ENCODE results near the gene FRAS1.

Gene FRAS1

DNA sequence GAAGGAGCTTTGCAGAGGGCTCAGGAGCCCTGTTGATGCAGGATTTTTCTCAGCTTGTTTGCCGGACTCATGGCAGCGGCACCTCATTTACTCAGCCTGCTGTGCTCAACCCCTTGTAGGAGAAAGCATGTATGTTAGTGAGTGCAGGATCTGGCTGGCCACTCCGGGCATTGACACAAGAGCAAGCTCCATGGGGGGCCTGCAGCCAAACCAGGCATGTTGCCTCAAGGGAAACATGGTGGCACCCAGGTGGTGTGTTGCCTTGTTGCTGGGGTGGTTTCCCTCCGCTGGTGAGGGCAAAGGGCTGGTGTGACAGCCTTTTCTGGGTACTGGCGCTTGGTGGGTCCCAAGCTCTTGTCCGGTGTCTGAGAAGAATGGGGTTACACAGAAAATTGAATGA, 305.2 kb downstream of the FRAS1 start:
- no peak overlapping the region for H3K9ac ChIP-seq (ENCODE audit: low read length in 2 of 2)
- H3K9me3 ChIP-seq (ENCODE audit: control insufficient read depth in 2 of 2, low read length in 2 of 2), result no peaks in the 10 kb centered on the region

DNA sequence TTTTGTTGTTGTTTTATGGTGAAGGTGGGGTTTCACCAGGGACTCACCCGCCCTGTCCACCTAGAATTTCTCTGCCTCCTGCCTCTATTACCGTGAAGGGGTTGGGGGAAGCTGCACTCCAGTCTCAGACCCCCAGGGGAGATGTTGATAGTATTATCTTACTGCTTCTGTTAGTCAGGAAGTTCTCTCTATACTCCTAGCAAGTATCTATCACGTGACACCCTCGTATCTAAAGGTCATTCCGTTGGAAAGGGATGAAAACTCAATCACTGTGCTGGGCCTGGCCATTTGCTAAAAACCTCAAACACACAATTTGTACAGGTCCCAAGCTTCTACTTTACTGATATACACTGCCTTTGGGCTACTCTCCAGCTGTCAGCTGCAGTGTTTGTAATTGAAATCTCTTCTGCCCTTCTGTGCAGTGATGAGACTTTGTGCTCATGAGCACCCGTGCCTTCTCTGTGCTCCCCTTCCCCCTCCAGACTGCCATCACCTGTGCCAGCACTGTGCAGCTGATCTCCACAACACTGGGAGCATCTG, 306.0 kb downstream of the FRAS1 start:
- Histone ChIP-seq H3K27me3 (ENCODE audit: control insufficient read depth in 1 of 2, insufficient read depth in 2 of 2, low read length in 2 of 2) (no peaks in the 10 kb centered on the region), H3K27ac (ENCODE audit: low read length) (no peak overlapping the region), H3K4me3 (ENCODE audit: low read length in 2 of 2) (no peak overlapping the region), H3K9ac (ENCODE audit: low read length in 2 of 2) (no peak overlapping the region), H3K4me1 (ENCODE audit: control insufficient read depth, insufficient read depth, low read length) (no peaks in the 10 kb centered on the region), H3K9me3 (ENCODE audit: control insufficient read depth in 2 of 2, low read length in 2 of 2) (no peaks in the 10 kb centered on the region), H3K36me3 (ENCODE audit: control insufficient read depth in 2 of 2, insufficient read depth in 2 of 2, low read length in 2 of 2) (peaks cover 0 to 2% of the 10 kb centered on the region in 2 donors)

More for the DNA sequence above, 305.2 kb downstream of the FRAS1 start:
- Histone ChIP-seq H3K27me3 (ENCODE audit: control insufficient read depth in 1 of 2, insufficient read depth in 2 of 2, low read length in 2 of 2) (no peaks in the 10 kb centered on the region), H3K4me3 (ENCODE audit: low read length in 2 of 2) (no peak overlapping the region), H3K4me1 (ENCODE audit: control insufficient read depth, insufficient read depth, low read length) (no peaks in the 10 kb centered on the region), H3K36me3 (ENCODE audit: control insufficient read depth in 2 of 2, insufficient read depth in 2 of 2, low read length in 2 of 2) (peaks cover 0 to 2% of the 10 kb centered on the region in 2 donors), H3K27ac (ENCODE audit: low read length) (no peak overlapping the region)

DNA sequence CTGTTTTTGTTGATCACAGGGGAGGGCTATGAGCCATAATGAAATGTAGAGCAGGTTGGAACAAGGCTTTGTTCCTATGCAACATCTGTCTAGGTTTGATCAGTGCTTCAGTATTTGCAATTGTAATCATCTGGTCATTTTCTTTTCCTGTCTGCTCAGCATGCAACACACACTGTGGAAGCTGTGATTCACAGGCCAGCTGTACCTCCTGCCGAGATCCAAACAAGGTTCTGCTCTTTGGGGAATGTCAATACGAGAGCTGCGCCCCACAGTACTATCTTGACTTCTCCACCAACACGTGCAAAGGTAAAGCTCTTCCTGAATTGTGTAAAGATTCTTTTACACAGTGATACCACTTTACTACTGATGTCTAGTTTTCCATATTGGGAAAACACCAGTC, 312.6 kb downstream of the FRAS1 start:
- Histone ChIP-seq H3K9me3 (ENCODE audit: control insufficient read depth in 2 of 2, low read length in 2 of 2) (no peaks in the 10 kb centered on the region), H3K4me3 (ENCODE audit: low read length in 2 of 2) (no peak overlapping the region), H3K27me3 (ENCODE audit: control insufficient read depth in 1 of 2, insufficient read depth in 2 of 2, low read length in 2 of 2) (no peaks in the 10 kb centered on the region), H3K4me1 (ENCODE audit: control insufficient read depth, insufficient read depth, low read length) (no peaks in the 10 kb centered on the region), H3K9ac (ENCODE audit: low read length in 2 of 2) (no peak overlapping the region), H3K36me3 (ENCODE audit: control insufficient read depth in 2 of 2, insufficient read depth in 2 of 2, low read length in 2 of 2) (peaks cover 0 to 2% of the 10 kb centered on the region in 2 donors), H3K27ac (ENCODE audit: low read length) (no peak overlapping the region)

DNA sequence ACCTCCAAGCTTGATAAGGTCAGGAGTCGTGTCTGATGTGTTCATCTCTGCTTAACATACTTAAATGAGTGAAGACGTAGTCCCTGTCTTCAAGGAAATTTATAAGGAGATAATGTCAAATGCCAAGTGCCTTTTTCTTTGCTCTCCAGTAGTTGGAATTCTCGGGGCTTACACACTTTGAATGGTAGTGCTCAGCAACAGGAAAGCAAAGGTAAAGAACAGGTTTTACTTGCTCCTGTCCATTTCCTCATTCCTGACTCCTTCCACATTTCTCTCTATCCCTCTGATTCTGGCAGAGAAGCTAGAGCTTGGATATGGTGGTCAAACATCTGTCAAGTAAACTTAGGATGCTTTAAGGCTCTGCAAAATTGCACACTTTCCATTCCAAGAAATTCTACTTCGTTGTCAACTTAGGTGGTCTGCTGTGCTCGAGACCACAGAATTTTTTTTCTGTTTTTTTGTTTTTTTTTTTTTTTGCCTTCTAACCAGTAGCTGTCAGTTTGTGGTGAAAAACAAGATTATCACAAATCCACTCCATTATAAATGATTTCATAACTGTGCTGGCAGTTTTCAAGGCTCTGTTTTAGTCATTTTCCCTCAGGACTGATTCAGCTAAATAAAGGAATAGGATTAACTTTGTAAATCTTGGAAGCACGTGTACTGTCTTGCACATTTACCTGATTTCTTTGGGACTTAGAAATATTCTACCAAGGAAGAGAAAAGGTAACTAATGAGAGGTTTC, 313.7 kb downstream of the FRAS1 start:
- peaks cover 0 to 2% of the 10 kb centered on the region in 2 donors for H3K36me3 ChIP-seq (ENCODE audit: control insufficient read depth in 2 of 2, insufficient read depth in 2 of 2, low read length in 2 of 2)
- no peaks in the 10 kb centered on the region for H3K4me1 ChIP-seq (ENCODE audit: control insufficient read depth, insufficient read depth, low read length)
- no peak overlapping the region for H3K9ac ChIP-seq (ENCODE audit: low read length in 2 of 2)
- no peaks in the 10 kb centered on the region for H3K9me3 ChIP-seq (ENCODE audit: control insufficient read depth in 2 of 2, low read length in 2 of 2)
- H3K4me3 ChIP-seq (ENCODE audit: low read length in 2 of 2), result no peak overlapping the region
- H3K27ac ChIP-seq (ENCODE audit: low read length), result no peak overlapping the region
- H3K27me3 ChIP-seq (ENCODE audit: control insufficient read depth in 1 of 2, insufficient read depth in 2 of 2, low read length in 2 of 2), result no peaks in the 10 kb centered on the region

DNA sequence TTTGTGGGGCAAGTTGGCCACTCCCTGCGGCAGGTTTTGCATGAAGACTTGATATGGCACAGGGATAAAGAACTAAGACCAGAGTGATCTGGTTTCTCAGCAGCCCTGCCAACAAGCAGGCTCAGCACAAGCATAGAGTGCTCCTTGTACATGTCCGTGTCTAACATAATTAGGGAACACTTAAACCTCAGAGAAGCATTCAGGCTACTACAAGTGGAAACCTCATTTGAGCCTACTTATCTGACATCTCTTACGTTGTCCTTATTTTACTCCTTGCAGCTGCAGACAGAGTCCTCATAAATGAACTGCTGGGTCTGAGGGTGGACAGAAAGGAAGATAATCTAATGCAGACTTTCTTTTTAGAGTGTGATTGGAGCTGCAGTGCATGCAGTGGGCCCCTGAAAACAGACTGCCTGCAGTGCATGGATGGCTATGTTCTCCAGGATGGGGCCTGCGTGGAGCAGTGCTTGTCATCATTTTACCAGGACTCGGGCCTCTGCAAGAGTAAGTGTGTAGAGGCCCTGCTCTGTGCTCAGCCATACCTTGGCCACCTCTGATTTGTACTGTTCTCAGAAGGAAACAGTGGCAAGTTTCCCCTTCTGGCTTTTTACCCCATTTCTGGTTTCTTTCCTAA, 315.3 kb downstream of the FRAS1 start:
- H3K27me3 ChIP-seq (ENCODE audit: control insufficient read depth in 1 of 2, insufficient read depth in 2 of 2, low read length in 2 of 2), result no peaks in the 10 kb centered on the region
- no peaks in the 10 kb centered on the region for H3K36me3 ChIP-seq (ENCODE audit: control insufficient read depth in 2 of 2, insufficient read depth in 2 of 2, low read length in 2 of 2)
- no peaks in the 10 kb centered on the region for H3K4me1 ChIP-seq (ENCODE audit: control insufficient read depth, insufficient read depth, low read length)
- H3K27ac ChIP-seq (ENCODE audit: low read length), result no peak overlapping the region
- no peak overlapping the region for H3K9ac ChIP-seq (ENCODE audit: low read length in 2 of 2)
- no peaks in the 10 kb centered on the region for H3K9me3 ChIP-seq (ENCODE audit: control insufficient read depth in 2 of 2, low read length in 2 of 2)
- no peak overlapping the region for H3K4me3 ChIP-seq (ENCODE audit: low read length in 2 of 2)

DNA sequence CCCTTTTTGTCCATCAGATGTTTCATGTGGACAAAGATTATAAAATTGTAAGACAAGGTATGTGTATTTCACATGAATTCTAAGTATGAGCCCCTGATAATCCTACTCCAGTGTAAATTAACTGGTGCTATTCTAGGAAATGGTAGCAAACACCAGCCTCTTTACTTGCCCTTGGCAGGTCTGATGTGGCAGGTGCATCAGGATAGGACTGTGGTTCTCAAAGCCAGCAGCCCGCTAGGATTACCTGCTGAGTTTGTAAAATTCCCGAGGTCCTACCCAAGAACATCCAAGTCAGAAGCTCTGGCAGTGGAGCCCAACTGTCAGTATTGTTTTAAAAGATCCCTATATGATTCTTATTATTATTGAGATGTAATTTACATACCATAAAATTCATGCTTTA, 320.4 kb downstream of the FRAS1 start:
- Histone ChIP-seq H3K4me3 (ENCODE audit: low read length in 2 of 2) (no peak overlapping the region), H3K4me1 (ENCODE audit: control insufficient read depth, insufficient read depth, low read length) (no peaks in the 10 kb centered on the region), H3K36me3 (ENCODE audit: control insufficient read depth in 2 of 2, insufficient read depth in 2 of 2, low read length in 2 of 2) (no peaks in the 10 kb centered on the region), H3K9ac (ENCODE audit: low read length in 2 of 2) (no peak overlapping the region), H3K27ac (ENCODE audit: low read length) (no peak overlapping the region), H3K9me3 (ENCODE audit: control insufficient read depth in 2 of 2, low read length in 2 of 2) (no peaks in the 10 kb centered on the region), H3K27me3 (ENCODE audit: control insufficient read depth in 1 of 2, insufficient read depth in 2 of 2, low read length in 2 of 2) (no peaks in the 10 kb centered on the region)

DNA sequence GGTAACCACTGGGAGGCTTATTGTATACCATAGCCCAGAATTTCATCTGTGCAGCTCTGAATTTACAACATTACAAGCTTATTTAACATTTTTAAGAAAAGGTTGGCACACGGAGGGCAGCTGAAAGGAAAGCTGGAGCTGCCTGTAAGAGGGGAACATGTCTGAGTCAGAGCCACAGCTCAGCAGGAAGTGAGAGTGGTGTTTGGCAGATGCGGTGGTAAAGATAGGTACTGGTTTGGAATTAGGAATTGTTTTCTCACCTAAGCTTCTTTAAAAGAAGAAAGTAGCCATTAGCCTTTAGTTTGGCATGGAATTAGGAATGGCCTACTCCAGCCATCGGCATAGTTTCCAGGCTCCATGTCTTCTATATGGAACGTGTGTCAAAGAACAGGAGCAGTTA, 321.9 kb downstream of the FRAS1 start:
- Histone ChIP-seq H3K9me3 (ENCODE audit: control insufficient read depth in 2 of 2, low read length in 2 of 2) (no peaks in the 10 kb centered on the region), H3K4me3 (ENCODE audit: low read length in 2 of 2) (no peak overlapping the region), H3K27me3 (ENCODE audit: control insufficient read depth in 1 of 2, insufficient read depth in 2 of 2, low read length in 2 of 2) (no peaks in the 10 kb centered on the region), H3K4me1 (ENCODE audit: control insufficient read depth, insufficient read depth, low read length) (no peaks in the 10 kb centered on the region), H3K27ac (ENCODE audit: low read length) (no peak overlapping the region), H3K9ac (ENCODE audit: low read length in 2 of 2) (no peak overlapping the region), H3K36me3 (ENCODE audit: control insufficient read depth in 2 of 2, insufficient read depth in 2 of 2, low read length in 2 of 2) (no peaks in the 10 kb centered on the region)

DNA sequence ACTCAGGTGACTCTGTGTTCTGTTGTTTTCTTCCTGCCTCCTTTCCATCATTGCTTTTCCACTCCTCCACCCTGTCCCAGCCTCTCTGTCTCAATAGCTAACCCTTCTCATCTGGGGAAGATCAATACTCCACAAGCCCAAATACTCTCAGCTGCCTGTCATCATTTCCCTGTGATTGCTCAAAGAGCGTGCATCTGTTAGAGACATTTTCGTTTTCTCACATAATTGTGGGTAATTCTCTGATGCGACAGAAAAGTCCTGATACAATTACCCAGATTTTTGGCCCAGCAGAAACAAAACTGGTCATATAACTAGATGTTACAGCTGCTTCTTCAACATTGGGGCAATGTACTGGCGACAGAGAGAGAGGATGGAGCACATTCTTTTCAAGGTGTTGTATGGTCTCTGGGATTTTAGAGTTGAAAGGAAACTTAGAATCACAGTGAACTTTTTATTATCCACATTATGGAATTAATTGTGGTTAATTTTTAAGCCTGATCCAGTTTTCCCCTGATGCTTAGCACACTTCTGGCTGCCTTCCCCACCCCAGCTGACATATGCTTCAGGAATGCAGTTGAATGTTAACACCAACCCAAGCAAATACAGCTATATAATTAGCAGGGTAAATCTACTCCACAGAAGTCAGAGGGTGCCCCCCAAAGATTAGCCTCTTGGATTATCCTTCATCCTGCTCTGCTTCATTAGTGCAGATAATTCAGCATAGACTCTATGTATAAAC, 323.0 kb downstream of the FRAS1 start:
- H3K27me3 ChIP-seq (ENCODE audit: control insufficient read depth in 1 of 2, insufficient read depth in 2 of 2, low read length in 2 of 2), result no peaks in the 10 kb centered on the region
- no peaks in the 10 kb centered on the region for H3K36me3 ChIP-seq (ENCODE audit: control insufficient read depth in 2 of 2, insufficient read depth in 2 of 2, low read length in 2 of 2)
- H3K9me3 ChIP-seq (ENCODE audit: control insufficient read depth in 2 of 2, low read length in 2 of 2), result no peaks in the 10 kb centered on the region
- no peaks in the 10 kb centered on the region for H3K4me1 ChIP-seq (ENCODE audit: control insufficient read depth, insufficient read depth, low read length)
- no peak overlapping the region for H3K27ac ChIP-seq (ENCODE audit: low read length)
- no peak overlapping the region for H3K9ac ChIP-seq (ENCODE audit: low read length in 2 of 2)
- no peak overlapping the region for H3K4me3 ChIP-seq (ENCODE audit: low read length in 2 of 2)

DNA sequence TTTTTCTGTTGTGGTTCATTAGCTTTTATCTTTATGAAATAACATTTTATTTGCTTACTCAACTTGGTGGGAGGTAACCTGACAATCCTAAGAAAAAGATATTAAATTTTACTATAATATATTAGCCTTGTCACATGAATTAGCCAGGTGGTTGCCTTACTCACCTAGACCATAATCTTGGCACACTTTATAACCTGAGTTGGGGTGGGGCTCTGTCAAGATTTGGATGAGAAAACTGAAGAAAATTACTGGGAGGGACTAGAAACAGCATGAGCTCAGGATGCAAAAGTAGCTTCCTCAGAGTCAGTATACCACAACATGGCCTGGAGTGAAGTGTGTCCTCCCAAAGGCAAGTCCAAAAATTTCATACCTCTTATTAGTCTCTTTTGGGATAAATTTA, 329.6 kb downstream of the FRAS1 start:
- Histone ChIP-seq H3K27me3 (ENCODE audit: control insufficient read depth in 1 of 2, insufficient read depth in 2 of 2, low read length in 2 of 2) (no peaks in the 10 kb centered on the region), H3K4me1 (ENCODE audit: control insufficient read depth, insufficient read depth, low read length) (no peaks in the 10 kb centered on the region), H3K9ac (ENCODE audit: low read length in 2 of 2) (no peak overlapping the region), H3K9me3 (ENCODE audit: control insufficient read depth in 2 of 2, low read length in 2 of 2) (no peaks in the 10 kb centered on the region), H3K4me3 (ENCODE audit: low read length in 2 of 2) (no peak overlapping the region), H3K27ac (ENCODE audit: low read length) (no peak overlapping the region), H3K36me3 (ENCODE audit: control insufficient read depth in 2 of 2, insufficient read depth in 2 of 2, low read length in 2 of 2) (no peaks in the 10 kb centered on the region)

DNA sequence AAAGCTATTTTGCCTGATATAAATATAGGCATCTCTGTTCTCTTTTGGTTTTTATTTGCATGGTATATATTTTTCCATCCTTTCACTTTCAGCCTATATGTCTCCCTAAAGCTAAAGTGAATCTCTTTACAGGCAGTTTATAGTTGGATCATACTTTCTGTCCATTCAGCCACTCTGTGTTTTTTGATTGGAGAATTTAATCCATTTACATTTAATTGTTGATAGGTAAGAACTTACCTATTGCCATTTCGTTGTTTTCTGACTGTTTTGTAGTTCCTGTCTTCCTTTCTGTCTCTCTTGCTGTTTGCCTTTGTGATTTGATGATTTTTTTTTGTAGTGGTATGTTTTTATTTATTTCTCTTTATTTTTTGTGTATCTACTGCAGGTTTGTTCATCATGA, 338.5 kb downstream of the FRAS1 start:
- H3K27ac ChIP-seq (ENCODE audit: low read length), result no peak overlapping the region
- H3K27me3 ChIP-seq (ENCODE audit: control insufficient read depth in 1 of 2, insufficient read depth in 2 of 2, low read length in 2 of 2), result no peaks in the 10 kb centered on the region
- no peaks in the 10 kb centered on the region for H3K36me3 ChIP-seq (ENCODE audit: control insufficient read depth in 2 of 2, insufficient read depth in 2 of 2, low read length in 2 of 2)
- H3K4me1 ChIP-seq (ENCODE audit: control insufficient read depth, insufficient read depth, low read length), result no peaks in the 10 kb centered on the region
- H3K4me3 ChIP-seq (ENCODE audit: low read length in 2 of 2), result no peak overlapping the region
- no peak overlapping the region for H3K9ac ChIP-seq (ENCODE audit: low read length in 2 of 2)
- peaks cover 0 to 8% of the 10 kb centered on the region in 2 donors for H3K9me3 ChIP-seq (ENCODE audit: control insufficient read depth in 2 of 2, low read length in 2 of 2)

All from stomach smooth muscle (tissue), 2 donors.